PFSK-1 (cell line): ENCODE measurements around the gene MEI1.

ENCODE experiments used
- FOXP2 ChIP-seq: optimal IDR thresholded peaks from 2 replicates; pipeline ENCODE3; 2011; ENCODE audit warnings: borderline replicate concordance, control low read depth, inconsistent platforms; ENCODE audit not compliant: insufficient read depth; ENCODE audit errors: extremely low read length, extremely low read depth
- POLR2AphosphoS5 ChIP-seq: IDR thresholded peaks from 2 replicates; pipeline ENCODE4 v1.6.1; 2012; ENCODE audit warnings: low read depth, mild to moderate bottlenecking, control low read depth, low read length, moderate library complexity
- REST ChIP-seq, 2 experiments: IDR thresholded peaks; 2 replicates each; pipeline versions ENCODE4 v1.6.1 to v1.8.0; 2011 to 2012; ENCODE audit warnings: low read depth in 2 of 2, low read length in 2 of 2, control low read depth in 1 of 2, inconsistent platforms in 1 of 2, mild to moderate bottlenecking in 1 of 2, moderate library complexity in 1 of 2; ENCODE audit not compliant: insufficient read depth in 1 of 2
- SIN3A ChIP-seq: IDR thresholded peaks from 2 replicates; pipeline ENCODE4 v1.6.1; 2012; ENCODE audit warnings: mild to moderate bottlenecking, low read length, moderate library complexity, borderline replicate concordance; ENCODE audit not compliant: insufficient read depth
- TAF1 ChIP-seq: IDR thresholded peaks from 2 replicates; pipeline ENCODE4 v1.6.1; 2012; ENCODE audit warnings: low read length, control low read depth, borderline replicate concordance; ENCODE audit not compliant: insufficient read depth

DNA sequence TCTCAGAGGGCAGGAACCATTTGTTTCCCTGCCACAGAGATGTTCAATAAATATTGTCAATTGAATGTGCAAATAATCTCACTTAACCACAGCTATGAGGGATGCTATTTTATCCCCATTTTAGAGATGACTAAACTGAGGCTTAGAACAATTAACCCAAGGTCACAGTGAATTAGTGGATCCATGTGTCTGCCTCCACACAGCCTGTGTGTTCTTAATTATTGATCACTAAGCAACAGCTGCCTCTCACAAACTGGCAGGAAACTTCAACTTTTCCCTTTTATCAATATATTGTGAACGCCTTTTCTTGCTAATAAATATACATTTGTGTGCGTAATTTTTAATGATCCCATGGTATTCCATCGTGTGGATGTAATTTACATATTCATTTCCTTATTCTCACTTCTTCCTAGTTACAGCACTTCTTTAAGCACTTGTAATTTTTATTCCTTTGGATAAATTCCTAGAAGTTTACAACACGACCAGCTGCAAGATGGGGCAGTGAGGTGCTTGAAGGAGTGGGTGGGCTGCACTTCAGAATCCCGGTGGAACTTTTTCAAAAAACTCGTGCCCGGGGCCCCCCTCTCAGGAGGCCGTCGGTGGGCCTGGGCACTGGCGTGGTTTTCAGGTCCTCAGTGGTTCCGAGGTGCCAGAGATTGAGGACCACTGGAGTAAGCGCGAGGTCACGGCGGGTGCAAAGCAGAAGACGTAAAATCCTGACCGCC is 132.7 kb downstream of the MEI1 start:
- TF ChIP-seq POLR2AphosphoS5 (no peak), REST (IDR thresholded peaks at IDR 0.05; ENCODE audit: insufficient read depth in 1 of 2, low read depth in 2 of 2, low read length in 2 of 2) (no peak), SIN3A (no peak), TAF1 (no peak), FOXP2 (no peak)
